Smooth muscle cell of the umbilical artery (primary cell): ENCODE measurements around the gene CELF1. TPM values are rescaled to one million over a fixed set of nuclear protein-coding genes. Genes with fewer than 3 reads are reported as not detected.

Experiments
- total RNA-seq: library from RNA; depleted of rRNA; stranded (reverse); fragments of >200 nt; gene quantifications from 2 replicates; pipeline ENCODE4 v1.2.3, GENCODE V29; 2014

Gene CELF1
- total RNA-seq, result 67.1 and 125 TPM in 2 replicates

DNA sequence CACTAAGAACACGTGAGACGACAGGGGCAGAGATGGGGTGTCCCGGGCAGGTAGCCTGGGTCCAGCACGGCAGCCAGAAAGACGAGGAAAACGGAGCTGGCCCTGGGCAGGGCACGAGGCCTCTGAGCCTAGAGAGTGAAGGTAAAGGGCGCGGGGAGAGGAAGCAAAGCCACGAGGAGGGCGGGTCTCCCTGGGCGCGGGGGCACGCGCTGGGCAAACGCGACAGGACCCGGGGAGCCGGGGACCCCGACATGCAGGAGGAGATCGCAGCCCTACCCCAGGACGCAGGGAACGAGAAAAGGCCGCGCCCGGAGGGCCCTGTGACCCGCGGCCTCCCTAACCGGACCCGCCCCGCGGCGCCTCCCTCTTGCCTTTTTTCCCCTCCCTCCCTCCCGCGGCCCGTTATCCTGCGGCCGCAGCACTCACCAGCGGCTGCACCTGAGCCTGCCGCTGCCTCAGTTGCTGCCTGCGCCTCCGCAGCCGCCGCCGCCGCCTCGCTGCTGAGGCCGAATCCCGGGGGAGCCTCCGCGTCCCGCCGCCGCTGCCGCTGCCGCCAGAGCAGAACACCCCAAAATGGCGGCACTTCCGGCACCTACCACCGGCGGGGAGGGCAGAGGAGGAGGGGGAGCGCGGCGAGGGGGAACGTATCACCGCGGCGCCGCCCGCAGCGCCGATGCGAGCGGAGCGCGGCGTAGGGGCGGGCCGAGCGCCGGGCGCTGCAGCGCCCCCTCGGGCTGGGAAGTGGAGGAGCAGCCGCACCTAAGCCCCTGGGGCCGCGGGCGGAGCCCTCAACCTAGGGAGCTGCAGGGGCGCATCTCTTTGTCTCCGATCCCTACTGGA is at the start of gene CELF1:
TSS of gene CELF1 (minus strand) at position 567 of the 840 bp plus-strand sequence. CDS start 53,609 bp downstream, outside the sequence.

DNA sequence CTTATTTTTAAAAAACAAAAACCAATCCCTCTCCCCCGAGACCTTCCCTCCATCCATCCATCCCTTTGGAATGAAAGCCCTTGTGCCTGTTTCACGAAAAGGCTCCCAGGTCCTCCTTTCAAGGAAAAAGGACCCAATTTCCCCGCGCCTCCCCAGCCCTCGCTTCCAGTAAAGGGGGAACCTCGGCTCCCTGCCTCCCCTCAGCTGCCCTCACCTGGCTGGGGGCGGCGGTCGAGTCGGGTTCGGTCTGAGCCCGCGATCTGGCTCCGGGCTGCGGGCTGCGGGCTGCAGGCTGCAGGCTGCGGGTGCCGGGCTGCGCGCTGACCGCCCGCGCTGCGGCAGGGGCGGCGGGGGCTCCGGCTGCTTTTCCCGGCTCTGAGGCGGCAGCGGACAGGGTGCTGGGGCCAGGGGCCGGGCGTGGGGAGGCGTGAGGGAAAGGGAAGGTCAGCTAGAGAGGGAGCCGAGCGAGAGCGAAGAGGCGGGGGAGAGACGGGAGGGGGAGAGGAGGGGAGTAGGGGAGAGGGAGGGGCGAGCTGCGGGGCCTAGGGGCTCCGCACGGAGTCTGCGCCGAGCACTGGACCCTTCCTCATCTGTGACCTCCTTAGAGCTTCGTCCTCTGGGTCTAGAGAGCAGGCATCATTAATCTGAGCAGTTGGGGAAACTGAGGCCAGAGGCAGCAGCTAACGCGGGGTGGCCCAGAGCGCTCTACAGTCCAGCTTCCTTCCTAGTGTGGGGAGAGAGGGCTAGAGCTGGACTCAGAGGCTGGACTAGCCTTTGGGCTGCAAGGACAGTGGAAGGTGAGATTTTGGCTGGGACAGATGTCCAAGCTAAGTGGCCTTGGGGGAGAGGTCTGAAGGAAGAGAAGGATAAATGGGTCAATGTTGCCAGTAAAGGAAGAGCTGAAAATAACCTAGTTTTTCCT is 41.3 kb upstream of the CELF1 start, which contains the start of gene C1QTNF4:
TSS of gene C1QTNF4 (minus strand) at position 478 of the 922 bp plus-strand sequence. CDS start 3,601 bp downstream, outside the sequence.

DNA sequence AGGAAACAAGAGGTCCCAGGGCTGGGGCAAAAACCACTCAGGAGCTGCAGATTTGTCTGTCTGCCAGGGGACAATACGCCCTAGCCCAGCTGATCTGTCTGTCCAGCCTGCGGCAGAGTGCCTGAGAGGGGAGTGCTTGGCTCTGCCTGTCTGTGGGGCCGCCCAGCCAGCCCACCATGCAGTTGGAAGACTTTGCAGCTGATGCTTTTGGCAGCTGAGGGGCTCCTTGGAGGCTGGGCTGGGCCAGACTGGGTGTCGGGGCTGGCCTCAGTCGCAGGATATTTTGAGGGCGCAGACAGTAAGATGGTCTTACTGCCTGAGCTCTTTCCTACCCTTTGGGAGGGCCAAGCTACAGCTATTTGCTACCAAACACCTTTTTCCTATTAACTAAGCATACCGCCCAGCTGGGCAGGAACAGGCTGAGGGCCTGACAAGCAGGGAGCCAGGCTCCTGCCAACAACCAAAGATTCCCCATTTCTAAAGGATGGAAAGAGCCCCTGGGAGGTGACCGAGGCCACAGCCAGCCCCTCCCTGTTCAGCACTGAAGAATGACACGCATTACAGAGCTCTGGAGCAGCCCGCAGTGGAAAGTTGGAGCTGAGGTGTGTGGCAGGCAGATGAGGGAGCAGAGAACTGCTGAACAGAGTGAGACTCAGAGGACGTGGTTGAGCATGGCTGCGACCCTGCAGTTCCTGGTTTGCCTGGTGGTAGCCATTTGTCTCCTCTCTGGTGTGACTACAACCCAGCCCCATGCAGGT is 33.3 kb upstream of the CELF1 start, which contains the start of gene FAM180B:
TSS of gene FAM180B (plus strand) at position 581 of the 758 bp plus-strand sequence. CDS start at position 672, 91 bp downstream.

DNA sequence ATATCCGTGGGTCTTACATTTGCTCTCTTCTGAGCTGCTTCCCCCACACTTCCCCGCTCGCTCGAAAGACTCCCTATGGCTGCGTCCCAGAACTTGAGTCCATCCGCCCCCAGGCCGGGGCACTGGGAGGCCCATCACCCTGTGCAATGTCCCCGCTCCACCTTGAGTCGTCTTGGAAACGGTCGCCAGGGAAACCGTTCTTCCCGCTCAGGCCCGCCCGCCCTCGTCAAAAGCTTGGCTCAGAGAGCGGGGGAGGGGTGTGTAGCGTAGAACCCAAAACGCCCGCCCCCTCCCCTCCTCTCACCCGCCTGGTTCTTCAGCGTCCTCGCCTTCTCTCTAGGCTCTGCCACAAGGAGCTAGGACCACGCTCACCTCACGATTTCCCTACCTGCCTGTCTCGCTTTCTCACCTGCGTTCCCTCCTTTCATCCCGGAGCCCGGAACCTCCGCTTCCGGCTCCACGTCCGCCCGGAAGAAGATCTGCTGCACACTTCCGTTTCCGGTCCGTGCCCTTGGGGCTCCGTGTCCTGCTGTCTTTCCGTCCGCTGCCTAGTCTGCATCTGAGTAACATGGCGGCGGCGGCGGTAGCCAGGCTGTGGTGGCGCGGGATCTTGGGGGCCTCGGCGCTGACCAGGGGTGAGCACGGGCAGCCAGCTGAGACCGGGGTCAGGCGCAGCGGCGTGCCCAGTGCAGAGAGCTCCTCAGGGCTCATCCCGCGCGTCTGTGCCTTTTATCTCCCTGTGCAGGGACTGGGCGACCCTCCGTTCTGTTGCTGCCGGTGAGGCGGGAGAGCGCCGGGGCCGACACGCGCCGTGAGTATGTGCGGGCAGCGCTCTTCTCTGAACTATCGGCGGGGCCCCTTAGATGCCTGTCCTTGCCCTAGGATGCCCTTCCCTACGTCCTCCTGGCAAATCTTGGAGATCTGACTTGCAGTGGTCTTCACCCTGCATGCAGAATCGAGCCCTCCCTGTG is 25.9 kb upstream of the CELF1 start, which contains the start of the genes KBTBD4 and NDUFS3:
TSS of gene KBTBD4 (minus strand) at position 447 of the 971 bp plus-strand sequence. CDS start at position 428, 19 bp downstream.
TSS of gene NDUFS3 (plus strand) at position 551 of the 971 bp plus-strand sequence. CDS start at position 569, 18 bp downstream.

DNA sequence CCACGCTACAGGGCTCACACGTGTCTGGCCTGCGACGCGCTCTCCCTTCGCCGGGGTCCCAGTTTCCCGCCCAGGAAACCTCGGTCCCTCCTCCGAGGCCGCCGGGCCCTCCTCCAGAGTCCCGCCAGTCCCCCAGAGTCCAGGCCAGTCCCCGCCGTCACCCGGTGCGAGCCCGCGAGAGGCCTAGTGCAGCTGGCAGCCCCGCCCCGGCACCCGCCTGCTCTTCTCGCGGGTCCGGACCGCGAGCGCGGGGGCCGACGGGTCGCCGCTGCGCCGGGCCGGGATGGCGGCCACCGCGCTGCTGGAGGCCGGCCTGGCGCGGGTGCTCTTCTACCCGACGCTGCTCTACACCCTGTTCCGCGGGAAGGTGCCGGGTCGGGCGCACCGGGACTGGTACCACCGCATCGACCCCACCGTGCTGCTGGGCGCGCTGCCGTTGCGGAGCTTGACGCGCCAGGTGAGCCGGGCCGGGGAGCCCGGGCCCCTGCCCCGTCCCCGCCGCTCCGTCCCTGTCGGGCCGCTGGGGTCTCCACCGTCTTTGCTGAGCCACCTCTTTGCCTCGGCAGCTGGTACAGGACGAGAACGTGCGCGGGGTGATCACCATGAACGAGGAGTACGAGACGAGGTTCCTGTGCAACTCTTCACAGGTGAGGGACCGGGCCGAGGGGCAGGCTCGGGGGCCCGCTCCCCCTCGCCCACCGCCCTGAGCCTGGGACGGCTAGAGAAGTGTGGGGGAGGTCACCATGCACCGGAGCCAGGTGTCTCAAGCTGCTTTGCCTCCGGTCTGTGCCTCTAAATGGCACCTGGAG is 12.6 kb upstream of the CELF1 start, which contains the start of gene PTPMT1:
TSS of gene PTPMT1 (plus strand) at position 260 of the 809 bp plus-strand sequence. CDS start at position 284, 24 bp downstream.

DNA sequence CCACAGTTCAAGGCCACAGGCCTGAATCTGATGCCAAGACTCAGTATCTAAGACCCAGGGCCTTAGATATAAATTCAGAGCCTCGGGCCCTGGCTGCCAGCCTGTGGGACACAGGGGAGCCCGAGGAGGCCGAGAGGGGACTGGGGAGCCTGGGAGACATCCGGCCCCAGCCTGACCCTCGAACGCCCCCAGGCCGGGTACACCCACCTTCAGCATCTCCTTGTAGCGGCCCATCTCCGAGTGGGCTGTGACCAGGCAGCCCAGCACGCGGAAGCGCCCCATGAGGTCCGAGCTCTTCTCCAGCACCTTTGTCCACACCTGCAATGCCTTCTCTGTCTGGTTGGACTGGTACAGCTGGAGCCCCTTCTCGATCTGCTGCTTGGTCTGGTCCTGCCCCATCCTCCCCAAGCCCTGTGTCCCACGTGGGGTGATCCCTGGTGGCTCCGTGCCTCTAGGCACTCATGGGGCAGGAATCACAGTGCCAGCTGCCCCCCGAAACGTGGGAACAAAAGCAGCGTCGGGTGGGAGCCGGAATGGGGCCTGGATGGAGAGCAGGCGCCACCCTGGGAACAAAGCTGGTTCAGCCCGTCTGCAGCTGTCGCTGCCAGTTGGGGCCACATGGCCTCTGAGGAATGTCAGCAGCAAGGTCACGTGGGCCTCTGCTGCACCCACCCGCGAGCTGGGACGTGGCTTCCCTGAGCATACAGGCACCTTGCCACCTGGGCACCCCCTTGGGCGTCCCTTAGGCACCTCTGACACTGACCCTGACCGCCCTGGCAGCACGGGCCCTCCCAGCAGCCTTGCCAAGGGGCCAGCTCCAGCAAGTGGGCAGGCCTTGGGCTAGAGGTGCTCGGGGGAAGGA is 104.1 kb downstream of the CELF1 start, which contains the start of gene RAPSN:
TSS of gene RAPSN (minus strand) at position 571 of the 862 bp plus-strand sequence. CDS start at position 399, 172 bp downstream.

DNA sequence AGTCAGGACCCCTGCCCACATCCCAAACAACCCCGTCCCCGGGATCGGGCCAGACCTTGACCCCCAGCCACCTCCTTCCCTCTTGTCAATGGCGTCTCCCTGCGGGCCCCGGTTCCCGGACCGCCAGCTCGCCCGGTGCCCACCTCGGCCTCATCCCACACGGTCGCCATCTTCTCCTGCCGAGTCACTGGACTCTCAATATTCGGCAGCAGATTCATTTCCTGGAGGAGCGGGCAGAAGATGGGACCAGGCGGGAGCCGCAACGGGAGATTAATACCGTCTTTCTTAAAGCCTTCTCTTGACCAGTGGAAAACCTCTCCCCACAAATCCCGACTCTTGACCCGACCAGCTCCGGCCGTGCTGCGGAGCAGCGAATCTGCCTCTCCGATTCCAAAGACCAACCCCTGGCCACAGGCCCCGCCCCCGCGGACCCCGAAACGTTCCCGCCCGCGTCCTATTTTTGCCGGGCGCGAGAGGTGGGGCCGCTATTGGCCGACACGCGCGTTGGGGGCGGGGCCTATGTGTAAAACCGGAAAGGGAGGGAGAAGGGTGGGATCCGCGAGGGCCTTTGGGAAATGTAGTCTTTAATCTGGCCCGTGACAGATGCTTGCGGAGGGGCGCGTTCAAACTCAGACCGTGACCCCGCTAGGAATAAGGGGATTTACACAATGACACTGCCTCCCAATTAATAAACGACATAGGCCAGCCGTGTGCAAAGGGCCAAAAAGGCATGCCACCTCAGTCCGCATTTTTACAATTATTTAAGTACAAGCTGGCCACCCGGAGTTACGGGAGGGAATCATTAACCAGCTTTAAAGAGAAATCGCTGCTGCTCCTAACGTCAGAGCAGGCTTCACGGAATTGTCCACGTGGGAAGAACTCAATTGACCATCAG is 126.6 kb downstream of the CELF1 start, which contains the start of gene PSMC3:
TSS of gene PSMC3 (minus strand) at position 378 of the 895 bp plus-strand sequence. CDS start at position 218, 160 bp downstream.

Other genes starting within 250 kb of the CELF1 start
- gene MYBPC3, start 200.4 kb downstream of the CELF1 start, total RNA-seq, result not detected in 2 replicates
- gene SPI1, start 174.6 kb downstream of the CELF1 start, total RNA-seq, result not detected in 2 replicates
- gene SLC39A13, start 144.5 kb downstream of the CELF1 start, total RNA-seq, result 70.4 and 120 TPM in 2 replicates
- 117 and 208 TPM in 2 replicates for gene PSMC3, start 126.7 kb downstream of the CELF1 start, total RNA-seq
- gene RAPSN, start 104.0 kb downstream of the CELF1 start, total RNA-seq, result under 0.01 and 0.05 TPM in 2 replicates
- 59.8 and 60.6 TPM in 2 replicates for gene PTPMT1, start 12.5 kb upstream of the CELF1 start, total RNA-seq
- gene KBTBD4, start 25.8 kb upstream of the CELF1 start, total RNA-seq, result 17.6 and 24.9 TPM in 2 replicates
- 43.2 and 66.2 TPM in 2 replicates for gene NDUFS3, start 25.9 kb upstream of the CELF1 start, total RNA-seq
- gene FAM180B, start 33.5 kb upstream of the CELF1 start, total RNA-seq, result not detected in 2 replicates
- gene C1QTNF4, start 41.3 kb upstream of the CELF1 start, total RNA-seq, result under 0.01 and 0.05 TPM in 2 replicates
- gene MTCH2, start 89.4 kb upstream of the CELF1 start, total RNA-seq, result 78.4 and 107 TPM in 2 replicates
- gene AGBL2, start 162.2 kb upstream of the CELF1 start, total RNA-seq, result 0.30 and 2.0 TPM in 2 replicates
- 63.0 and 65.3 TPM in 2 replicates for gene FNBP4, start 214.2 kb upstream of the CELF1 start, total RNA-seq